H1 (cell line): Measurements from ENCODE around the gene ANAPC15. TPM values are rescaled to one million over a fixed set of nuclear protein-coding genes. Genes with fewer than 3 reads are reported as not detected.

Source experiments
- CTCF ChIA-PET: fragments of 300-600 bp; sonication (Branson Sonifier 250); formaldehyde crosslinking; loops from one replicate; lab custom pipeline; 2021; ENCODE audit not compliant: partially characterized antibody; lab: Charles Lee
- POLR2A ChIA-PET: fragments of 300-600 bp; sonication (Branson Sonifier 250); formaldehyde crosslinking; loops from one replicate; lab custom pipeline; 2021; ENCODE audit warnings: inconsistent platforms; ENCODE audit not compliant: partially characterized antibody; lab: Charles Lee
- DNase-seq, 2 experiments: peaks; one replicate each; pipeline versions ENCODE4 v3.0.0 to v3.0.0-alpha.2; 2010 to 2022; ENCODE audit warnings: low spot score in 2 of 2, low read depth in 1 of 2, mixed read lengths in 1 of 2
- FAIRE-seq: peaks from 2 replicates; lab custom pipeline; 2011; peaks lifted over from hg19 to GRCh38; lab: Jason Lieb, UNC
- H2AFZ ChIP-seq: 2 replicates; pipeline ENCODE4 v1.8.1; 2012; ENCODE audit warnings: low read length, inconsistent platforms
- H2AK5ac ChIP-seq: 2 replicates; pipeline ENCODE4 v1.6.1; 2013; ENCODE audit warnings: low read depth, low read length
- H2BK120ac ChIP-seq: replicated peaks from 2 replicates; pipeline ENCODE3; 2013; ENCODE audit warnings: low read depth, low read length, inconsistent platforms
- H2BK12ac ChIP-seq: 2 replicates; pipeline ENCODE4 v1.6.1; 2013; ENCODE audit warnings: low read depth, low read length
- H2BK15ac ChIP-seq: 2 replicates; pipeline ENCODE4 v1.6.1; 2013; ENCODE audit warnings: low read length
- H2BK20ac ChIP-seq: 2 replicates; pipeline ENCODE4 v1.6.1; 2013; ENCODE audit warnings: low read length
- H2BK5ac ChIP-seq: 2 replicates; pipeline ENCODE4 v1.6.1; 2013; ENCODE audit warnings: low read depth, low read length
- H3K14ac ChIP-seq: 2 replicates; pipeline ENCODE4 v1.6.1; 2013; ENCODE audit warnings: inconsistent platforms; ENCODE audit not compliant: insufficient read length
- H3K18ac ChIP-seq: 2 replicates; pipeline ENCODE4 v1.6.1; 2013; ENCODE audit warnings: low read length; ENCODE audit errors: extremely low read depth
- H3K23ac ChIP-seq: 2 replicates; pipeline ENCODE4 v1.6.1; 2013; ENCODE audit warnings: inconsistent platforms; ENCODE audit not compliant: insufficient read length
- H3K23me2 ChIP-seq: 2 replicates; pipeline ENCODE4 v1.6.1; 2013; ENCODE audit warnings: low read depth, low read length
- H3K27ac ChIP-seq: 2 replicates; pipeline ENCODE4 v1.6.1; 2011; ENCODE audit warnings: low read depth, low read length, inconsistent platforms
- H3K27me3 ChIP-seq, 4 experiments: replicated peaks in 1 of 4; 1 replicate in 1 of 4; 2 replicates in 3 of 4; pipeline versions ENCODE4 v1.6.1 to v1.8.1; 2011 to 2013; ENCODE audit warnings: low read length in 3 of 4, mild to moderate bottlenecking in 3 of 4, inconsistent platforms in 2 of 4, mixed read lengths in 2 of 4, moderate library complexity in 1 of 4; ENCODE audit not compliant: control insufficient read depth in 3 of 4, insufficient read depth in 3 of 4; ENCODE audit errors: extremely low read depth in 1 of 4
- H3K36me3 ChIP-seq, 4 experiments: 2 replicates each; pipeline versions ENCODE4 v1.6.1 to v1.8.1; 2011 to 2013; ENCODE audit warnings: mild to moderate bottlenecking in 4 of 4, low read length in 3 of 4, moderate library complexity in 2 of 4, control low read depth in 1 of 4, inconsistent platforms in 1 of 4; ENCODE audit not compliant: insufficient read depth in 4 of 4, control insufficient read depth in 2 of 4
- H3K4ac ChIP-seq: replicated peaks from 2 replicates; pipeline ENCODE3; 2013; ENCODE audit warnings: low read length, low read depth, mixed read lengths, inconsistent platforms; ENCODE audit not compliant: insufficient read length
- H3K4me1 ChIP-seq, 4 experiments: replicated peaks in 1 of 4; 1 replicate in 1 of 4; 2 replicates in 3 of 4; pipeline versions ENCODE4 v1.6.1 to v1.8.1; 2011 to 2013; ENCODE audit warnings: low read length in 3 of 4, inconsistent platforms in 2 of 4, mixed read lengths in 1 of 4; ENCODE audit not compliant: insufficient read depth in 4 of 4, control insufficient read depth in 3 of 4
- H3K4me2 ChIP-seq, 2 experiments: 2 replicates each; pipeline versions ENCODE4 v1.6.1 to v1.8.1; 2011 to 2013; ENCODE audit warnings: low read depth in 2 of 2, low read length in 2 of 2, control low read depth in 1 of 2, inconsistent platforms in 1 of 2, mild to moderate bottlenecking in 1 of 2; ENCODE audit not compliant: insufficient read depth in 1 of 2
- H3K4me3 ChIP-seq, 4 experiments: fragments of 200-600, 300-600 bp in 1 of 4; sonication (generic), shearing (Covaris generic), sonication (Bioruptor Twin) in 1 of 4; 2 replicates each; pipeline versions ENCODE4 v1.5.1 to v1.8.1; 2011 to 2016; ENCODE audit warnings: low read length in 4 of 4, low read depth in 3 of 4, control low read depth in 2 of 4, inconsistent platforms in 2 of 4, mild to moderate bottlenecking in 2 of 4, mixed read lengths in 1 of 4, moderate library complexity in 1 of 4; ENCODE audit not compliant: insufficient read depth in 2 of 4; ENCODE audit errors: extremely low read depth in 1 of 4
- H3K56ac ChIP-seq: replicated peaks from 2 replicates; pipeline ENCODE3; 2013; ENCODE audit warnings: low read depth, mild to moderate bottlenecking, mixed read lengths, low read length, inconsistent platforms; ENCODE audit not compliant: insufficient read length
- H3K79me1 ChIP-seq: 2 replicates; pipeline ENCODE4 v1.6.1; 2013; ENCODE audit warnings: low read depth, low read length, control low read depth
- H3K79me2 ChIP-seq, 2 experiments: 2 replicates each; pipeline versions ENCODE4 v1.6.1 to v1.8.1; 2012 to 2013; ENCODE audit warnings: low read length in 2 of 2, mild to moderate bottlenecking in 2 of 2, inconsistent platforms in 1 of 2; ENCODE audit not compliant: insufficient read depth in 2 of 2, control insufficient read depth in 1 of 2
- H3K9ac ChIP-seq, 4 experiments: replicated peaks in 1 of 4; 1 replicate in 1 of 4; 2 replicates in 3 of 4; pipeline versions ENCODE4 v1.6.1 to v1.8.1; 2011 to 2013; ENCODE audit warnings: low read depth in 3 of 4, low read length in 3 of 4, control low read depth in 2 of 4, mild to moderate bottlenecking in 2 of 4, moderate library complexity in 2 of 4, inconsistent platforms in 1 of 4; ENCODE audit errors: extremely low read depth in 1 of 4
- H3K9me3 ChIP-seq, 2 experiments: 2 replicates each; pipeline versions ENCODE4 v1.6.1 to v1.8.1; 2012 to 2013; ENCODE audit warnings: mild to moderate bottlenecking in 2 of 2, moderate library complexity in 2 of 2, control low read depth in 1 of 2, inconsistent platforms in 1 of 2, low read depth in 1 of 2, low read length in 1 of 2, mixed read lengths in 1 of 2; ENCODE audit not compliant: insufficient read depth in 2 of 2
- H4K20me1 ChIP-seq, 2 experiments: replicated peaks in 1 of 2; 2 replicates each; pipeline versions ENCODE3 to v1.8.1; 2011 to 2013; ENCODE audit warnings: inconsistent platforms in 2 of 2, low read length in 2 of 2, mild to moderate bottlenecking in 1 of 2; ENCODE audit not compliant: insufficient read depth in 2 of 2, control insufficient read depth in 1 of 2
- H4K5ac ChIP-seq: 2 replicates; pipeline ENCODE4 v1.6.1; 2013; ENCODE audit warnings: low read length, low read depth, mixed read lengths, inconsistent platforms; ENCODE audit not compliant: insufficient read length
- H4K8ac ChIP-seq: 2 replicates; pipeline ENCODE4 v1.8.0; 2013; ENCODE audit warnings: mild to moderate bottlenecking, moderate library complexity, low read length, inconsistent platforms; ENCODE audit not compliant: insufficient read depth; ENCODE audit errors: extremely low read depth
- H4K91ac ChIP-seq: replicated peaks from 2 replicates; pipeline ENCODE3; 2013; ENCODE audit warnings: low read length, mixed read lengths, inconsistent platforms; ENCODE audit not compliant: insufficient read length
- CEBPB ChIP-seq: IDR thresholded peaks from 2 replicates; pipeline ENCODE4 v1.6.1; 2012; ENCODE audit warnings: low read depth, low read length
- EP300 ChIP-seq, 2 experiments: IDR thresholded peaks; 1 replicate in 1 of 2; 2 replicates in 1 of 2; pipeline ENCODE4 v1.6.1; 2011 to 2012; ENCODE audit warnings: low read depth in 2 of 2, low read length in 2 of 2, mild to moderate bottlenecking in 2 of 2, borderline replicate concordance in 1 of 2, inconsistent platforms in 1 of 2, moderate library complexity in 1 of 2
- GABPA ChIP-seq: IDR thresholded peaks from 2 replicates; pipeline ENCODE4 v1.6.1; 2011; ENCODE audit warnings: mild to moderate bottlenecking, low read length, moderate library complexity, borderline replicate concordance; ENCODE audit not compliant: insufficient read depth
- POLR2A ChIP-seq, 2 experiments: IDR thresholded peaks; 1 replicate in 1 of 2; 2 replicates in 1 of 2; pipeline ENCODE4 v1.6.1; 2011; ENCODE audit warnings: low read depth in 2 of 2, low read length in 2 of 2, mild to moderate bottlenecking in 2 of 2; ENCODE audit errors: control extremely low read depth in 1 of 2
- POLR2AphosphoS5 ChIP-seq: IDR thresholded peaks from 2 replicates; pipeline ENCODE4 v1.6.1; 2011; ENCODE audit warnings: low read depth, low read length
- POU5F1 ChIP-seq: IDR thresholded peaks from 2 replicates; pipeline ENCODE4 v1.6.1; 2011; ENCODE audit warnings: low read depth, mild to moderate bottlenecking, low read length, moderate library complexity
- RBBP5 ChIP-seq: IDR thresholded peaks from 2 replicates; pipeline ENCODE4 v1.7.1; 2012; ENCODE audit warnings: low read depth, mild to moderate bottlenecking, inconsistent platforms, low read length, moderate library complexity, borderline replicate concordance
- RFX5 ChIP-seq: IDR thresholded peaks from 2 replicates; pipeline ENCODE4 v1.6.1; 2011; ENCODE audit warnings: low read depth, low read length, improper control_type of control experiment, borderline replicate concordance
- SP2 ChIP-seq: IDR thresholded peaks from 2 replicates; pipeline ENCODE4 v1.6.1; 2012; ENCODE audit warnings: mild to moderate bottlenecking, low read length, inconsistent platforms
- SP4 ChIP-seq: IDR thresholded peaks from 2 replicates; pipeline ENCODE4 v1.6.1; 2012; ENCODE audit warnings: low read length, inconsistent platforms
- WGBS, 2 experiments: shearing (Covaris generic) in 1 of 2; methylation state at CpG; one replicate each; pipeline versions ENCODE4 v1.1.6 to v1.1.7; 2013 to 2015; ENCODE audit warnings: low lambda C conversion rate in 2 of 2, mixed read lengths in 2 of 2, inconsistent platforms in 1 of 2, low coverage in 1 of 2, missing lambda C conversion rate in 1 of 2; ENCODE audit not compliant: insufficient replicate concordance in 2 of 2, insufficient coverage in 1 of 2, insufficient read length in 1 of 2; ENCODE audit errors: extremely low coverage in 1 of 2, missing lambda C conversion rate in 1 of 2; 5-methylcytosine and 5-hydroxymethylcytosine counted together
- polyA plus RNA-seq, 7 experiments: library from polyadenylated mRNA; depleted of rRNA in 3 of 7; stranded (reverse) in 5 of 7; unstranded in 2 of 7; fragments of >200 nt in 5 of 7; fragments of 200-250 nt in 2 of 7; gene quantifications; 1 replicate in 5 of 7; 2 replicates in 1 of 7; 4 replicates in 1 of 7; pipeline versions ENCODE4 v1.2.1 to v1.2.3, GENCODE V29; 2011 to 2013; ENCODE audit warnings: missing spikeins in 2 of 7, mixed read lengths in 2 of 7
- total RNA-seq: library from RNA; stranded (reverse); fragmentation: NEBNext Ultra II Directional; extraction: Animal tissue kit (Norgen Biotek cat#: 25700); gene quantifications from 2 replicates; pipeline ENCODE4 v1.2.1, GENCODE V29; 2021

The ANAPC15 gene
- total and polyA plus RNA-seq, 2 of the 8 experiments (the other 6 are each of a cell fraction or from before 2014, with no cell fraction given) = 66.2 to 74.9 TPM

DNA sequence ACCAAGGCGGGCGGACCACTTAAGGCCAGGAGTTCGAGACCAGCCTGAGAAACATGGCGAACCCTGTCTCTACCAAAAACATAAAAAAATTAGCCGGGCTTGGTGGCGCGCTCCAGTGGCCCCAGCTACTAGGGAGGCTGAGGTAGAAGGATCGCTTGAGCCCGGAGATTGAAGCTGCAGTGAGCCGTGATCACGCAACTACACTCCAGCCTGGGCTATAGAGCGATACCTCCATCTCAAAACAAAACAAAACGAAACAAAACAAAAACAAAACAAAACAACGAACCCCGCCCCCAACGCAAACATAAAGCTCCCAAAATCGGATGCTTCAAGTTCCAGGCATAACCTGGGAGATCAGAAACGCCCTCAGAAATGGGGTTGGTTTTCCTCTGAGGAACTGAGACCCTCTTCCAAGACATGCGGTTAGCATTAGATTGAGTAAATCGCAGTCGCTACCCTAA lies 31.3 kb downstream of the ANAPC15 start:
- Histone ChIP-seq H3K27me3 (no peaks in the 10 kb centered on the region), H4K20me1 (peaks cover 2 to 4% of the 10 kb centered on the region in 2 experiments), H3K4me1 (peaks cover 0 to 2% (median 0%) of the 10 kb centered on the region in 4 experiments; a peak in 3 of 7 replicates), H2BK5ac (peak overlapping the region; percentile 95), H2BK15ac (no peak overlapping the region), H3K9me3 (no peaks in the 10 kb centered on the region), H3K36me3 (no peaks in the 10 kb centered on the region; a peak in 1 of 8 replicates), H3K4me3 (peak overlapping the region; percentile 40 to 100 (median 52)), H4K8ac (peak overlapping the region; percentile 88; the same call in 1 of the 2 replicates), H4K5ac (no peak overlapping the region), H3K23me2 (peaks cover 4% of the 10 kb centered on the region; the same call in 1 of the 2 replicates), H3K56ac (no peak overlapping the region), H3K18ac (0 out of 2 replicates have a peak overlapping the region, but pooled peaks have one; percentile 13), H3K79me1 (no peaks in the 10 kb centered on the region; the same call in 1 of the 2 replicates), H2BK20ac (no peak overlapping the region), H2AFZ (0 out of 2 replicates have a peak overlapping the region, but pooled peaks have one; percentile 10), H4K91ac (no peak overlapping the region), H3K4ac (no peak overlapping the region), H3K14ac (no peak overlapping the region), H2BK120ac (no peak overlapping the region), H3K23ac (no peak overlapping the region), H3K9ac (peak overlapping the region in 3 of 4 experiments; percentile 52 to 87 (median 66); a peak in 6 of 7 replicates), H2BK12ac (peak overlapping the region; percentile 96; the same call in 1 of the 2 replicates), H3K27ac (peak overlapping the region; percentile 84), H3K79me2 (peaks cover 13 to 38% of the 10 kb centered on the region in 2 experiments; a peak in 3 of 4 replicates), H3K4me2 (peak overlapping the region; percentile 67 to 68), H2AK5ac (0 out of 2 replicates have a peak overlapping the region, but pooled peaks have one; percentile 19)
- ChIA-PET POLR2A (interaction anchor here (1.1 to 8.4 kb wide), 6 partner anchors 11 to 56 kb away, joined by 4 to 144 read pairs (median 8); partner anchors contain the start of genes ANAPC15 and LAMTOR1), CTCF (interaction anchor here (0.6 to 2.3 kb wide), 10 partner anchors 10 to 155 kb away, joined by 3 to 29 read pairs (median 4); no protein-coding TSS in a partner anchor)
- no peak for FAIRE-seq
- no peak for DNase-seq
- 80% methylated on average over 21 of the region's 21 CpGs; no CpG with 5 or more reads in 1 of the 2 experiments for WGBS, 2 experiments
- TF ChIP-seq RFX5 = no peak
- TF ChIP-seq POU5F1 = no peak
- no peak for TF ChIP-seq GABPA
- TF ChIP-seq RBBP5 = no peak
- TF ChIP-seq POLR2A (IDR thresholded peaks at IDR 0.05; ENCODE audit: control extremely low read depth in 1 of 2, low read depth in 2 of 2, low read length in 2 of 2) = no peak
- no peak; the same call in 1 of the 2 replicates for TF ChIP-seq POLR2AphosphoS5
- no peak for TF ChIP-seq CEBPB
- TF ChIP-seq EP300 (IDR thresholded peaks at IDR 0.05; ENCODE audit: borderline replicate concordance in 1 of 2, low read depth in 2 of 2, low read length in 2 of 2) = 0 out of 3 replicates have a peak, but pooled peaks of 1 of the 2 experiments have one; percentile 51
- TF ChIP-seq SP2 = no peak
- TF ChIP-seq SP4 = no peak
